ENCODE data around the gene PPP1R13L. TPM values are rescaled to one million over a fixed set of nuclear protein-coding genes. Genes with fewer than 3 reads are reported as not detected.

Gene PPP1R13L
- total RNA-seq, 4 donors from 2014 or later: 11.9 to 64.2 (median 35.8) TPM

DNA sequence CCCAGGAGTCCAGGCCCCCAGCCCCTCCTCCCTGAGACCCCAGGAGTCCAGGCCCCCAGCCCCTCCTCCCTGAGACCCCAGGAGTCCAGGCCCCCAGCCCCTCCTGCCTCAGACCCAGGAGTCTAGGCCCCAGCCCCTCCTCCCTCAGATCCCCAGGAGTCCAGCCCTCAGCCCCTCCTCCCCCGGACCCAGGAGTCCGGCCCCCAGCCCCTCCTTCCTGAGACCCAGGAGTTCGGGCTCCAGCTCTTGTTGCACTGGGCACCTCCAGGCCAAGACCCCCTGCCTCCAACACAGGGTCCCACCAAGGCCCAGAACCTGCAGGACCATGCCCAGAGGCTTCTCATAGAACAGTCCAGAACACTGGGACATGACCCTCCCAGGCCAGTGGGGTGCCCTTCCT, 15.0 kb upstream of the PPP1R13L start:
- peaks cover 7 to 13% of the 10 kb centered on the region in 2 donors for H3K4me1 ChIP-seq
- no peak for DNase-seq
- no peak for TF ChIP-seq POLR2A (IDR thresholded peaks at IDR 0.05)
- TF ChIP-seq, protein P1, sequence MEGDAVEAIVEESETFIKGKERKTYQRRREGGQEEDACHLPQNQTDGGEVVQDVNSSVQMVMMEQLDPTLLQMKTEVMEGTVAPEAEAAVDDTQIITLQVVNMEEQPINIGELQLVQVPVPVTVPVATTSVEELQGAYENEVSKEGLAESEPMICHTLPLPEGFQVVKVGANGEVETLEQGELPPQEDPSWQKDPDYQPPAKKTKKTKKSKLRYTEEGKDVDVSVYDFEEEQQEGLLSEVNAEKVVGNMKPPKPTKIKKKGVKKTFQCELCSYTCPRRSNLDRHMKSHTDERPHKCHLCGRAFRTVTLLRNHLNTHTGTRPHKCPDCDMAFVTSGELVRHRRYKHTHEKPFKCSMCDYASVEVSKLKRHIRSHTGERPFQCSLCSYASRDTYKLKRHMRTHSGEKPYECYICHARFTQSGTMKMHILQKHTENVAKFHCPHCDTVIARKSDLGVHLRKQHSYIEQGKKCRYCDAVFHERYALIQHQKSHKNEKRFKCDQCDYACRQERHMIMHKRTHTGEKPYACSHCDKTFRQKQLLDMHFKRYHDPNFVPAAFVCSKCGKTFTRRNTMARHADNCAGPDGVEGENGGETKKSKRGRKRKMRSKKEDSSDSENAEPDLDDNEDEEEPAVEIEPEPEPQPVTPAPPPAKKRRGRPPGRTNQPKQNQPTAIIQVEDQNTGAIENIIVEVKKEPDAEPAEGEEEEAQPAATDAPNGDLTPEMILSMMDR (IDR thresholded peaks at IDR 0.05): no peak
- intact Hi-C loops (cut with DNase I): no loop called here
- no peaks in the 10 kb centered on the region for H3K9me3 ChIP-seq
- H3K36me3 ChIP-seq: peaks cover 0 to 13% of the 10 kb centered on the region in 2 donors
- H3K4me3 ChIP-seq (replicated peaks in 1 of 3): no peak overlapping the region
- no peaks in the 10 kb centered on the region for H3K27me3 ChIP-seq
- 37% methylated on average over 3 of the region's 3 CpGs; no CpG with 5 or more reads in 1 of the 2 donors for whole genome bisulfite sequencing, 2 donors
- H3K27ac ChIP-seq: no peak overlapping the region

DNA sequence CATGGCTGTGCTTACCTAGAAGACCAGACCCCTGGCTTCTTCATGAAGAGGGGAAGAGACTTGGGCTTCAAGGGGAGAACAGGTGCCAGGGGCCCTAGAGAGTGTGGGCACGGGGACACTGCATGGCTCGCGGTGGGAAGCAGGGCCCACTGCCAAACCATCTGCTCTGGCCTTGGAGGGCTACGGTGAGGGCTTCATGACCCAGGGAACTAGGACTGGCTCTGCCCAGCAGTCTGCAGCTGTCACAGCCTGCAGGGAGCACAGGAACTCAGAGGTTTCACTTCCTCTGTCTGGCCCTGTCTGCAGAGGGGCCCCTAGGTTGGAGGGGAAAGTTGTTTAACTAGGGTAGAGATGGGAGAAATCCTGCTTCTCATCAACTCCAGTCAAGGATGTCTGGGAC, 14.5 kb upstream of the PPP1R13L start:
- Histone ChIP-seq H3K4me1 (peaks cover 7 to 13% of the 10 kb centered on the region in 2 donors), H3K4me3 (replicated peaks in 1 of 3) (no peak overlapping the region), H3K27ac (no peak overlapping the region), H3K9me3 (no peaks in the 10 kb centered on the region), H3K27me3 (no peaks in the 10 kb centered on the region), H3K36me3 (peaks cover 0 to 16% of the 10 kb centered on the region in 2 donors)
- DNase-seq: no peak
- intact Hi-C loops (cut with DNase I): no loop called here
- WGBS, 2 donors: 74 to 88% methylated on average over 3 to 4 of the region's 4 CpGs
- TF ChIP-seq, protein P1 (IDR thresholded peaks at IDR 0.05): no peak
- no peak for TF ChIP-seq POLR2A (IDR thresholded peaks at IDR 0.05)

DNA sequence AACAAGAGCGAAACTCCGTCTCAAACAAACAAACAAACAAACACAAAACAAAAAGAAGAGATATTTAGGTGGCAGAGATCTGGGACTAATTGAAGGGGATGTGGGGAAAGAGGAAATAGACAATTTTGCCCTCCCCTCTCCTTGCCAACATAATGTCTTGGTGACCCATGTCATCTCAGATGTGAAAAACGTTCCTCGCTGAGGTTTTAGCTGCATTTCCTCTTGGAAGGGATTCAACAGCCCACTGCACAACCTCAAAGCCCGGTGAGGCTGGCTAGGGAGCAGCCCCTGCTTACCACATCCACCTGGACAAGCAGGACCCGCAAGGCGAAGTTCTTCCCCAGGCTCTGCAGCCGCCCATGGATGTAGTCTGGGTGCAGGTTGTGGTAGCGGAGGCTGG, 13.9 kb upstream of the PPP1R13L start:
- H3K4me1 ChIP-seq: peaks cover 7 to 13% of the 10 kb centered on the region in 2 donors
- no peak for DNase-seq
- TF ChIP-seq, protein P1 (IDR thresholded peaks at IDR 0.05): no peak
- no peak for TF ChIP-seq POLR2A (IDR thresholded peaks at IDR 0.05)
- H3K27me3 ChIP-seq: no peaks in the 10 kb centered on the region
- H3K4me3 ChIP-seq (replicated peaks in 1 of 3): no peak overlapping the region
- 68 to 90% methylated on average over 7 to 9 of the region's 9 CpGs for WGBS, 2 donors
- H3K36me3 ChIP-seq: peaks cover 0 to 21% of the 10 kb centered on the region in 2 donors
- intact Hi-C loops (cut with DNase I): no loop called here
- no peaks in the 10 kb centered on the region for H3K9me3 ChIP-seq
- no peak overlapping the region for H3K27ac ChIP-seq

DNA sequence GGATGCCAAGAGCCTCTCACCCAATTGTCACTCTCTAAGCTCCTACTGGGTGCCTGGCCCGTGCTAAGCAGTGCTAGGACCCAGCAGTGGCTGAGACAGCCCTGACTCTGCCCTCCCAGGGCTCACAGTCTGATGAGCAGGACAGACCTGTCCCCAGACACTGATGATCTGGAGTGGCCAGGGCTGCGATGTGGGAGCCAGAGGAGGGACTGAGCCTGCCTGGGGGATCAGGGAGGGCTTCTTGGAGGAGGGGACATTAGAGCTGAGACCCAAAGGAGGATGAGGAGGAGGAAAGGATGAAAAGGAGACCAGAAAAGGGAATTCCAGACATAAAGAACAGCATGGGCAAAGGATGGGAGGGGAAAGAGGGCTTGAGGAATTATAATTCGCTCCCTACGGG, 12.3 kb upstream of the PPP1R13L start:
- H3K27ac ChIP-seq: no peak overlapping the region
- peaks cover 0 to 2% of the 10 kb centered on the region in 2 donors for H3K4me1 ChIP-seq
- 92 to 94% methylated on average over 4 of the region's 4 CpGs for WGBS, 2 donors
- no peaks in the 10 kb centered on the region for H3K27me3 ChIP-seq
- intact Hi-C loops (cut with DNase I): no loop called here
- TF ChIP-seq POLR2A (IDR thresholded peaks at IDR 0.05): no peak
- TF ChIP-seq, protein P1 (IDR thresholded peaks at IDR 0.05): no peak
- peaks cover 7 to 29% of the 10 kb centered on the region in 2 donors for H3K36me3 ChIP-seq
- no peak overlapping the region for H3K4me3 ChIP-seq (replicated peaks in 1 of 3)
- no peaks in the 10 kb centered on the region for H3K9me3 ChIP-seq
- DNase-seq: no peak

DNA sequence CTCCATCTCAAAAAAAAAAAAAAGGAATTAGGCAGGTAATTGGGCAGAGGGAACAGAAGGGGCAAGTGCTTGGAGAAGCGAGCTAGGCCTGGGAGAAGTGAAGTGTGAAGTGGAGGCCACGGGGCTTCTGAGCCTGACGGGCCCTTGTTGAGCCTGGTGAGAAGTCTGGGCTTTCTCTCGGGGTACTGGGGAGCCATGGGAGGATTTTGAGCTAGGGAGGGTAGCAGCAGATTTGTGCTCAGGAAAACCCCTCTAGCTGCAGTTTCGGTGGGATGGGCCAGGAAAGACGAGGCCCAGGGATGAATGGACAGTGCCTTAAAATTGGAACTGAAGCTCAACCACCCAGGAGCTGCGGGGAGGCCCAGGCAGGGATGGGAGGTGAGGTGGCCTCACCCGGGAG, 9.6 kb upstream of the PPP1R13L start:
- Histone ChIP-seq H3K27ac (no peak overlapping the region), H3K9me3 (no peaks in the 10 kb centered on the region), H3K4me3 (replicated peaks in 1 of 3) (no peak overlapping the region), H3K4me1 (no peaks in the 10 kb centered on the region), H3K27me3 (no peaks in the 10 kb centered on the region), H3K36me3 (peaks cover 7 to 29% of the 10 kb centered on the region in 2 donors)
- DNase-seq: no peak
- no peak for TF ChIP-seq POLR2A (IDR thresholded peaks at IDR 0.05)
- TF ChIP-seq, protein P1 (IDR thresholded peaks at IDR 0.05): no peak
- intact Hi-C loops (cut with DNase I): no loop called here
- WGBS, 2 donors: 89 to 94% methylated on average over 8 of the region's 8 CpGs
